Measurements from ENCODE around the gene SSR1.
A peak's percentile ranks its signal among the peaks of the same experiment; 100 is the strongest.
"Not testable (repeated sequence)": the region's sequence is repeated elsewhere in the genome, so short reads cannot be mapped to it uniquely, and the experiment has no call there.

Gene SSR1

GRCh38 chr6:7312616-7313504 lies at the start of gene SSR1:
SSR1 (minus strand) TSS chr6:7313199; CDS start chr6:7313120, 79 bp downstream.
- peak; percentile 98 for DNase-seq (ENCODE audit: low read depth)

GRCh38 chr6:7351916-7352315 lies 38.9 kb upstream of the SSR1 start:
- not testable (repeated sequence) for DNase-seq (ENCODE audit: low read depth)

- DNase-seq (ENCODE audit: low read depth): not testable (repeated sequence)
Measured at GRCh38 chr6:7350591-7350990, 37.6 kb upstream of the SSR1 start.

DNA sequence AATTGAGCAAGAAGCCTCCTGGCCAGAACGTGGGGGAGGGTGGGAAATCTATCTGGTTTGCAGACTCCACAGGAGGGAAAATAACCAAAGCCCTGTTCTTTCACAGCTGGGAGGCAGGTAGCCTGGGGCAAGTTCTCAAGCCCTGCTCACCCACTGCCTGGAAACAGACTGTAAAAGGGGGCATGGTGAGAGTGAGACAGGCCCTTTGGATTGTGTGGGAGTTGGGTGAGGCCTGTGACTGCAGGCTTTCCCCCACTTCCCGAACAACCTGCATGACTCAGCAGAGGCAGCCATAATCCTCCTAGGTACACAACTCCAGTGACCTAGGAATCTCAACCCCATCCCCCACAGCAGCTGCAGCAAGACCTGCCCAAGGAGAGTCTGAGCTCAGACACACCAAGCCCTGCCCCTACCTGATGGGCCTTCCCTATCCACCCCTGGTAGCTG lies 34.6 kb upstream of the SSR1 start:
- DNase-seq (ENCODE audit: low read depth): peak; percentile 22

- not testable (repeated sequence) for DNase-seq (ENCODE audit: low read depth)
Measured at GRCh38 chr6:7344773-7345450, 31.9 kb upstream of the SSR1 start.

GRCh38 chr6:7343546-7344475 lies 30.8 kb upstream of the SSR1 start:
- DNase-seq (ENCODE audit: low read depth): no peak

- peak; percentile 39 for DNase-seq (ENCODE audit: low read depth)
Measured at GRCh38 chr6:7341989-7342742, 29.2 kb upstream of the SSR1 start.

DNA sequence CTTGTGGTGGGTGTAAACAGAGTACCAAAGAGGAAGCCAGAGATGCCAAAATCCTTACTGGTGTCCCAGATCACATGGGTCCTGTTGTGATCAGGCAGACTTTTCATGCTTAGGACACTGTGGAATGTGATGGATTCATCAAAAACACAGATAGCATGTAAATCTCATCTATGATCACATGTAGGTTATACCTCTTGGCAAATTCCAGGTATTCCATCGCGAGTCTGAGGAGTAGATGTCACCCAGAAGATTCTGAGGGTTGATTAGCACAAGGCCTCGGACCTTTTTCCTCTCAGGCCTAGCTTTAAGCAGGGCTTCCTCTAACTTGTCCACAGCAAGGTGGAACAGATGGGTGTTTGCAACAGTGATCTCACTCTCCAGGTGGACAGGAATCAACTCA lies 28.3 kb upstream of the SSR1 start:
- DNase-seq (ENCODE audit: low read depth): no peak

- DNase-seq (ENCODE audit: low read depth): peak; percentile 30
Measured at GRCh38 chr6:7339007-7339732, 26.2 kb upstream of the SSR1 start.

DNA sequence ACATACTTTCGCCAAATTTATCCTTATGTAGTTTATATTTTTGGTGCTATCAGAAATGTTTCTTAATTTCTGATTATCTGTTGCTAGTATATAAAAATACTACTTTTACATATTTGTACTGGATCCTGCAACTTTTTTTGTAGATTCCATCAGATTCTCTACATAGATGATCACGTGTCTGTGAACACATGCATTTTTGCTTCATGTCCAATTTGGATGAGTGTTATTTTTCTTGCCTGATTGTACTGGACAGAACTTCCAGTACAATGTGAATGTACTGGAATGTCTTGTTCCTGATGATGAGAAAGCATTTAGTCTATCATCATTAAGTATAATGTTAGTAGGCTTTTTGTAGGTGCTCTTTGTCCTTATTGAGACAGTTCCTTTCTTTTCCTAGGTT lies 25.0 kb upstream of the SSR1 start:
- peak; percentile 7 for DNase-seq (ENCODE audit: low read depth)

DNA sequence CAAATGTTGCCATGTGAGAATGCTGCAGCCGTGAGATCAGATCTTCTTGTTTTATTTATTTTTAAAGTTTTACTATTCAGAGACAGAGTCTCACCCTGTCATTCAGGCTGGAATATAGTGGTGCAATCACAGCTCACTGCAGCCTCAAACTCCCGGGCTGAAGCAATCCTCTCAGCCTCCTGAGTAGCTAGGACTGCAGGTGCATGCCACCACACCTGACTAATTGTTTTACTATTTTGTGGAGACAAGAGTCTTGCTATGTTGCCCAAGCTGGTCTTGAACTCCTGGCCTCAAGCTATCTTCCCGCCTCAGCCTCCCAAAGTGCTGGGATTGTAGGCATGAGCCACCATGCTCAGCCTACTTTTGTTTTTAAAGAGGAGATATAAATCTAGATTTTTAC lies 22.5 kb upstream of the SSR1 start:
- no peak for DNase-seq (ENCODE audit: low read depth)

DNA sequence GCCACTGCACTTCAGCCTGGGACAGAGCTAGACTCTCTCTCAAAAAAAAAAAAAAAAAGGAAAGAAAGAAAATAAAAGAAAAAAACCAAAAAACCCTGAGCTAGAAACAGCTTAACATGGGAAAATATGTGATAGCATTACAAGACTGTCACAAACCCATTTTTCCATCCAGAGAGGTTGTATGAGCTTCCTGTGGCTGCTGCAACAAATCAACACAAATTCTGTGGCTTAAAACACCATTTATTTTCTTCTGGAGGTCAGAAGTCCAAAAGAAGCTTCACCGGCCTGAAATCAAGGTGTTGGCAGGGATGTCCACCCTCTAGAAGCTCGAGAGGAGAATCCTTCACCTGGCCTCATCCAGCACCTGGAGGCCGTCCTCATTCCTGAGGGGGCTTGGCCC lies 21.7 kb upstream of the SSR1 start:
- no peak for DNase-seq (ENCODE audit: low read depth)

GRCh38 chr6:7332090-7332745 lies 19.2 kb upstream of the SSR1 start:
- no peak for DNase-seq (ENCODE audit: low read depth)

- no peak for DNase-seq (ENCODE audit: low read depth)
Measured at GRCh38 chr6:7331452-7331851, 18.5 kb upstream of the SSR1 start.

- no peak for DNase-seq (ENCODE audit: low read depth)
Measured at GRCh38 chr6:7328243-7328642, 15.2 kb upstream of the SSR1 start.

- DNase-seq (ENCODE audit: low read depth): no peak
Measured at GRCh38 chr6:7325750-7326149, 12.8 kb upstream of the SSR1 start.

- DNase-seq (ENCODE audit: low read depth): no peak
Measured at GRCh38 chr6:7324520-7324919, 11.5 kb upstream of the SSR1 start.

- no peak for DNase-seq (ENCODE audit: low read depth)
Measured at GRCh38 chr6:7323074-7323473, 10.1 kb upstream of the SSR1 start.

DNA sequence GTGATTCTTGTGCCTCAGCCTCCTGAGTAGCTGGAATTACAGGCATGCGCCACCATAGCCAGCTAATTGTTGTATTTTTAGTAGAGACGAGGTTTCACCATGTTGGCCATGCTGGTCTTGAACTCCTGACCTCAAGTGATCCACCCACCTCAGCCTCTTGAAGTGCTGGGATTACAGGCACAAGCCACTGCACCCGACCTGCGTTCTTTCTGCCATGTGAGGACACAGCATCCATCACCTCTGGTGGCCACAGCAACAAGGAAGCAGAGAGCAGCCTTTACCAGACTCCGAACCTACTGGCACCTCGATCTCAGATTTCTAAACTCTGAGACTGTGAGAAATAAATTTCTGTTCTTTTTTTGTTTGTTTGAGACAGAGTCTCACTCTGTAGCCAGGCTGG lies 8.9 kb upstream of the SSR1 start:
- DNase-seq (ENCODE audit: low read depth): not testable (repeated sequence)

GRCh38 chr6:7319406-7319805 lies 6.4 kb upstream of the SSR1 start:
- DNase-seq (ENCODE audit: low read depth): not testable (repeated sequence)
